DMS153 (cell line): ENCODE measurements around the gene TMIE.
"Not testable (repeated sequence)": the region's sequence is repeated elsewhere in the genome, so short reads cannot be mapped to it uniquely, and the experiment has no call there.

ENCODE experiments used
- DNase-seq: peaks from one replicate; lab custom pipeline; 2025; lab: John Stamatoyannopoulos, UW

The TMIE gene

DNA sequence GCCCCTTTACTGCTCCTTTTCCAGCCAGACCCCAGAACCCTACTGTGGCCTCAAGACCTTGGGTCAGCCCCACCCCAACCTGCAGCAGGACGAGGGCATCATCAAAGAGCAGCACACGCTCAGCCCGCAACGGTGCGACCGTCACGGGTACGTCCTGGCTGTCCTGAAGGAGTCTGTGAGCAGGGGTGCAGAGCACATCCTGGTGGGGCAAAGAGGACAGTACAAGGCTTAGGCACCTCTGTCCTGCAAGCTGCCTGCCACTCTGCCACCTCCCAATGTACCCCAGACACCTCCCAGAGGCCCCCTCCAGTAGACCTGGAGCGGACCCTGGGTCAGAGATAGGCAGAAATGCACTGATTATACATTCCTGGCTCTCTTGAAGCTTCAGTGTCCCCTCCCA lies 15.7 kb upstream of the TMIE start:
- DNase-seq = no peak

DNA sequence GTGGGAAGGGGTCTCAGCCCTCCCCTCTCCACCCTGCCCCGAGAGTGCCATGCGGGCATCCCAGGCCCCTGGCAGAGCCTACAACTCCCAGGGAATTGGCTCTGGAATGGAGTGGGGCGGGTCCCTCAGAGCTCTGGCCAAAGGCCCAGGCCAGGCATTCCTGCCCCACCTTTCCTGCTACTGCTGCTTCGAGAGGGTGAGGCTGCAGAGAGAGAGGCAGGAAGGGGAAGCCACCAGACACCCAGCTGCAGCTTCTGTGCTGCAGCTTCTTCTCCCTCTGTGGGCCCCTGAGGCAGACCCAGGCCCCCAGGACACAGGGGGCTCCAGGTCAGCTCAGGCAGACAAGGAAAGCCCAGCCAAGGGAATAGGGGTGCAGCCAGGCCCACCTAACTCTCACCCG lies 10.4 kb upstream of the TMIE start:
- no peak for DNase-seq

- no peak for DNase-seq
Observed at GRCh38 chr3:46692566-46692990, 8.6 kb upstream of the TMIE start.

GRCh38 chr3:46693038-46693891 lies 7.9 kb upstream of the TMIE start, which contains the start of gene ALS2CL:
Gene ALS2CL (minus strand): TSS chr3:46693679. CDS start chr3:46689440, 4,239 bp downstream.
- DNase-seq = no peak

DNA sequence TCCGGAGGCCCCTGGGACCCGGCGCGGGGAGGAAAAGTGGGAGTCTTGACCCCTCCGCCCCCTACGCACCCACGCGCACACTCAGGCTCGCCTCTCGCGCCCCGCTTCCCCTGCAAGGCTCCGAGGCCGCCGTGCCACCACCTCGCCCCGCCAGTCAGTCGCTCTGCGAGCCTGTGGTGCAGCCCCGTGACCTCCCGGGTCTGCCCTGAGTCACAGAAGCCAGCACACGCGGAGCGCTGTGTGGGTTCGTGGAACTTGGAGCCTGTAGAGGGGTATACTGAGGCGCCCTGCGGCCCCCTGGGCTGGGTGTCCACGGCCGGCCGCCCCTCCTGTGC lies 7.3 kb upstream of the TMIE start:
- DNase-seq = no peak

DNA sequence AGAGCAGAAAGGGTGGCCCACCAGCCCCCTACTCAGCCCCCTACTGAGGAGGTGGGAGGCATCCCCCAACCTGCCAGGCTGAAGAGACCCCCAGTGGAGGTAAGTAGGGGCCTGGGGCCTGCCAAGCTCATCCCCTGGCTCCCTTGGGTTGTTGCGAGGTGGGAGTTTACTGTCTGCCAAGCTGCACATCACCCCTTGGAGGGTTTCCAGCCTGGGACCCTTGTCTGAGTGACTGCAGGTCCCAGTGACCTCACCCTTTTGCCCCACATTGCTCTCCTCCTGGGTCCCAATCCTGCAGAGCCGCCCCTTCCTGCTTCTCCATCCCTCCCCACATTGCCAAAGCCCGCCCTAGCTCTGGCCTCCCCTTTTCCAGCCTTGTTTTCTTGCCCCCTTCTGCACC lies 6.7 kb upstream of the TMIE start:
- DNase-seq = no peak

DNA sequence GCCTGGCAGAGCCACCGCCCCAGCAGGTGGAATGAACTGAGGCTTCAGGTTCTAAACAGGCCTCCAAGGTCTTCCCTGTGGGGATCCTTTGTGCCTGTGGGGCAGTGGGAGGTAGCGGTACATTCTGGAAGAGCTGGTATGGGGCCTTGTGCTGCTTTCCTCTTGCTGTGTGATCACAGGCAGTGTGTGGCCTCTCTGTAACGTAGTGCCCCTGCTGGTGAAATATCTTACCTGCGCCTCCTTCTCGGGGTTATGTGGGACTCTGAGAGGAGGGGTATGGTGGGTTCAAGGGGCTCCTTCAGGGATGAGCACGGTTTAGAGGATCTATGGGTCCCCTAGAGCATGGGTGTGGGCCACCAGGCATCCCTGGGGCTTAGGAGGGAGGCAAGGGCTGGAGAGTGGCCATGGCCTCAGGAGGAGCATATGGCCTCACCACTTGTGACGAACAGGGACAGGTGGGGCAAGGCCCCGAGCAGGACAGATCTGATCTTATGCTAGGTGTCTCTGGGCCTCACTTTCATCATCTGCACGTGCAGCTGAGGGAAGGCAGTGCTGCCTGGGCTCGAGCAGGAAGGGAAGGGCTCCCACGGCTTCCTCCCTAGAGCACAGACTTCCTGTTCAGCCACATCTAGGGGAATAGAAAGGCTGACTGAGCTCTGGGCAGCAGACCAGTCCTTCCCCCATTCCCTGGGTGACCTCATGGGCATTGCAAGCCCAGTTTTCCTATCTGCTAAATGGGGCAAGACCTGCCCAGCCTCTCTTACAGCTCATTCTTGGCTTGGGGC lies 5.8 kb upstream of the TMIE start:
- DNase-seq = no peak

DNA sequence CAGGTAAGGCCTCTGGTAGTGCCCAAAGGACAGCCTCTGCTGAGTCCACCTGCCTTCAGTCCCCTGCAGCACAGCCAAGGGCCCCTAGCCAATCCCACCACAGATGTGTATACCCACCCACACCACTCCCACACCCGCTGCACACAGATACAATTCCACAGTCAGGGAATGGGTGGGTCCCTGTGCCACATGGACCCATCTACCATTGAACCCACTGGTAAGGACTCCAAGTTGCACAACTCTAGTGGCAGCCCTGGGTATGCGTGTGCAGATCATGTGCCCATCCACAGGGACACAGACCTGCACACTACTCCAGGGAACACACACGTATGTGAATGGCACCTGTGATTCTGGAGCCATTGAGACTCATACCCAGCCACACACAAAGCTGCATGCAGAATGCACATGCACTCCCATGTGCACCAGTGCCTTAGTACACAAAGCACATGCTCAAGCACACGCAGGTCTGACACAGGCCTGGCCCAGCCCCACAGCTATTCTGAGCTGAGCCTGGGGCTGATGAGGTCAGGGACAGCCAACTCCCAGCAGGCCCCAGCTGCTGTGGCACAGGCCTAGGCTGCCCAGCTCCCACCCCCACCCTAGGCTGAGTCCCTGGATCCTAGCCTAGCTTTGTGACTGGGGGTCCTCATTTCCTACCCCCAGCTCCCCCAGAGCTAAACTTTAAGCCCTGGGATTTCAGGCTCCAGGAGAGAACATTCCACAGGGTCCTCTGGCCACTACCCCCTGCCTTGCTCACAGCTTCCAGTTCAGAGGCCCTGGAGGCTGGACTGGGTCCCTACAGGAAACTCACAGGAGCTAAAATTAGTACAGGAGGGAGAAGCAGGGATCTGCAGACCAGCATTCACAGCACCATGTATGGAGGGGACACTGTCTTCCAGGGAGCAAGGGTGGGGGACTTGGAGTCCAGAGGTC lies 5.0 kb upstream of the TMIE start:
- DNase-seq = no peak

DNA sequence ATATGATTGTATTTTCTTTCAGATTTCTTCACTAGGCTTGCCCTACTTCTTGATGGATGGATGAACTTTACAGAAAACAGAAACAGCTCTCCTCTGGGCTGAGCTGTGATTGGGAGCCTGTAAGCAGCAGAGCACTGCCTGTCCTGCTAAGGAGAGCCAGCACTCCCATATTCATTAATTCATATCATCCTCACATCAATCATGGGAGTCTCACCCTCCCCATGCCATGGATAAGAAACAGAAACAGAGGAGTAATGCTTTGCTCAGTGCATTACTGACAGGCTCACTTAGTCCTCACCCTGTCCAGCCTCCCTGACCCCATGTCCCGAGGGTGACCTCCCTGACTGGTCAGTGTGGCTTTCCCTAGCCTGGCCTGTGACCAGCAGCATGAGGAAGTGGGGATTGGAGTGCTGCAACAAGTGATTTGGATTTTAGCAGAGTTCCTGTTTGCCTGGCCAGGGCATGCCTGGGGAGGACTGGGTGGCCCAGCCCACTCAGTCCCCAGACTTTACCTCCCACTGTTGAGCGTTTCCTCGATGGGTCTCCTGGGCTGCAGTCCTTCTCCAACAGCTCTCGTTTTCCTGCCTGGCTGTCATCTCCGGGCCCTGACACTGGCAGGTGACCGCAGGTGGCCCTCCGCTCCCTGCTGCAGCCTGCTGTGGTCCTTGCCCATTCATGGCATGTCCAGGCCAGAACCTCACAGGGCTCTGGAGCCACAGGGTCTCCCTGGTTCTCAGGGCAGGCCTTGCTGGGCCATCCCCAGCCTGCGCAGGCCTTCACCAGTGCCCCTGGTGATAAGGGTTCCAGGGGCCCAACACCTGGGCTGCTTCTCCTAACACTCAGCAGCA lies 1.3 kb upstream of the TMIE start:
- DNase-seq = no peak

- DNase-seq = no peak
Observed at GRCh38 chr3:46700772-46701171, 420 bp upstream of the TMIE start.

GRCh38 chr3:46702246-46703012 lies 1.2 kb downstream of the TMIE start:
- DNase-seq = no peak

- DNase-seq = no peak
Observed at GRCh38 chr3:46703013-46703520, 1.9 kb downstream of the TMIE start.

GRCh38 chr3:46704346-46704745 lies 3.2 kb downstream of the TMIE start:
- DNase-seq = not testable (repeated sequence)

DNA sequence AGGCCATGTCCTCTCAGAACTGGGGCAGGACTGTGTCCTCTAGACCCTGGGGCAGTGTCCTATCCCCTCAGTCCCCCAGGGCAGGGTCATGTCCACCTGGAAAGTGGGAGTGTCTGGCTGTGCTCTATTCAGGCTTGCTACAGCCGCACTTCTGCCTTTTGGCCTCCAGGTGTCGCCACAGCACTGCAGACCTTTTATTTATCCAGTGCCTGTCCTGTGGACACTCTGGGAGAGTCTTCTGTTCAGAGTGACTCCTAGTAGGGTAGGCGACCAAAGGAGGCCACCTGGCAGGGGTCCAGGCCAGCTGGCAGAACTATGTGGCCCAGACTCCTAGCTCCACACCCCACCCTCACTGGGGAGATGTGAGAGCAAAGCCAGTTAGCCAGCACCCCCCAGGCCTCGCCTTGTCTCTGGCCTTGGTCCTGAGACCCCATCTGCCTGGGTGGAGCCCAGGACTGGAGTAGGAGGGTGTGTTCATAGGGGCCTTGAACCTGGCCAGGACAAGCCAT lies 3.9 kb downstream of the TMIE start:
- no peak for DNase-seq

DNA sequence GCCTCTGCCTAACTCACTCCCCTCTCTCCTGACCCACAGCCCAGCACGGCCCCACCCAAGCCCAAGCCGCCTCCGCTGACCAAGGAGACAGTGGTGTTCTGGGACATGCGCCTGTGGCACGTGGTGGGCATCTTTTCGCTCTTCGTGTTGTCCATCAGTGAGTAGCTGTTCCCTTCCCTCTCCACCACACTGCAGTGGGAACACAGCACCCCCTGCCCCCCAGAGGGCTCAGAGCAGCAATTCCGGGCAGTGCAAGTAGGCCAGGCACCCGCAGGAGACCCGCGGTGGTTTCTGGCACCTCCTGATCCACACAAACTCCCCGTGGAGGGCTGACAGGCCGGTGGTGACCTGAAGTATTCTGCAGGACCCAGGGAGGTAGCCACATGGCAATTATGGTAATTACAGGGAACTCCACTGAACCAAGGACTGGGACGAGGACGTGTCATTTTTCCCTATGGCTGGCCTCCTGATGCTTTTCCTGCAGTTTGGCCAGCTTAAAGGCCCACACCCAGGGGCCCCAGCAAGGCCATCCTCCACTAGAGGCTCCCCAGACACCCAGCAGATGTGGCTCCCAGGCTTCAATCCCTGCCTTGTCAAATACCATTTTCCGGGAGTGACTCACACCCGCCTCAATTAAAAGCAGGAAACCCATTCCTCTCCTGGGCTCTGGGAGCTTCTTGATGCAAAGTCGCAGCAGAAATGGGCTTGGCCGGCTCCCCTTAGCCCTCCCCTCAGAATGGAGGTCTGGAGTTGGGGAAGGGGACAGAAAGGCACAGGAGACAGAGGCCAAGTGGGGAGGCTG lies 4.8 kb downstream of the TMIE start:
- DNase-seq = no peak

GRCh38 chr3:46706771-46707582 lies 5.8 kb downstream of the TMIE start:
- no peak for DNase-seq

GRCh38 chr3:46707601-46708011 lies 6.4 kb downstream of the TMIE start:
- DNase-seq = no peak

DNA sequence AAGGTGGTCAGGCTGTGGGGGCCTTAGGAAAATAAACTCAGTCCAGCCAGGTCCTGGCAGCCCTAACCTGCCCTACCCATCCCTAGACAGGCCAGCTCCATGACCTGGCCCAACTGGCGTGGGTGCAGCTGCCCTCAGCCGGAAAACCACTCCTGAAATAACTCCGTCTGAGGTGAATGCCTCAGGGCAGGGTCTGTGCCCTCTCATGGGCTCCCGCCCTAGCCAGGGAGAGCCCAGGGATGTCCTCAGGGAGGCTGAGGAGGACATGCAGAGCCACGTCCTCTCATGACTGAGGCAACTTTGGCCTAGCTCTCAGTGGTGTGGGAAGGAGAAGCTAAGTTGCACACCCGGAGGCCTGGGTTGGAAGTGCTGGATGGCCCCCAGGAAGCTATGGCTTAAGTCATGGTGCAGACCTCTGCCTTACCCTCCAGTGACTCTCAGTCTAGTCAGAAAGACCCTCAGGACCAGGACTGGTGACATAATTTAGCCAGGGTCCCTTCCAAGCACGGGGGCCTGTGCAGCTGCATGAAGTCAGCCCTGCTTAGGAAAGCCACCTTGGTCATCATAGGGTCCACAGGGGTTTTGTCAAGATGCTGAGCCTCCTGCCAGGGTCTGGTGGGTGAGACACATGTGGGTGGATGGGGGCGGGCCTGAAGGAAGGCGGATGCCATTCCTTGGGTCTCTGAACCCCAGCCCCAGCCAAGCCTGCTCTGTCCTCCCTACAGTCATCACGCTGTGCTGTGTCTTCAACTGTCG lies 7.4 kb downstream of the TMIE start:
- DNase-seq = no peak
